Lower leg skin (tissue), 3 donors: Measurements from ENCODE around the gene STH.

Source experiments
- POLR2A ChIP-seq, 2 donors: fragments of 450-650 bp; IDR thresholded peaks; one replicate each; pipeline ENCODE4 v1.6.1; 2016 to 2017; ENCODE audit warnings: antibody characterized with exemption in 2 of 2, mild to moderate bottlenecking in 1 of 2, moderate library complexity in 1 of 2
- TF ChIP-seq, protein P1 (sequence below), 3 donors: fragments of 450-650 bp; IDR thresholded peaks; one replicate each; pipeline ENCODE4 v1.5.1; 2016; ENCODE audit warnings: antibody characterized with exemption in 3 of 3, mild to moderate bottlenecking in 3 of 3, moderate library complexity in 2 of 3

DNA sequence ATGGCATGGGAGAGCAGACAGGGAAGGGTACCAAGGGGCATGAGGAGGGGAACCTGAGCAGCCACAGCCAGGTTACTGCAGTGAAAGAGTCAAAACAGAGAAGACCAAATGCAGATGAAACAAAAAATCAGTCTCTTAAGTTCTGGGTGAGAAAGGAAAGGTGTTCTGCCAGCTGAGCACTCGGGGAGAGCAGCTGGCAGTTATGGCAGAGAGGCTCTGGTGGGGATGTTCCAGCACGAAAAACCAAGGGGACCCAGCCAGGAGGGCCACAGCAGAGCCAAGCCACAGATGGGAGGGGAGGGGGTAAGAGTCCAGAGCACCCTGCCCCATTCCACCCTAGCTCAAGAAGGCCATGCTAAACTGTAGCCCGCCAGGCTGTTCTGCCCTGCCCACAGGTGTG is 31.7 kb downstream of the STH start:
- no peak for TF ChIP-seq POLR2A (IDR thresholded peaks at IDR 0.05)
- TF ChIP-seq, protein P1, sequence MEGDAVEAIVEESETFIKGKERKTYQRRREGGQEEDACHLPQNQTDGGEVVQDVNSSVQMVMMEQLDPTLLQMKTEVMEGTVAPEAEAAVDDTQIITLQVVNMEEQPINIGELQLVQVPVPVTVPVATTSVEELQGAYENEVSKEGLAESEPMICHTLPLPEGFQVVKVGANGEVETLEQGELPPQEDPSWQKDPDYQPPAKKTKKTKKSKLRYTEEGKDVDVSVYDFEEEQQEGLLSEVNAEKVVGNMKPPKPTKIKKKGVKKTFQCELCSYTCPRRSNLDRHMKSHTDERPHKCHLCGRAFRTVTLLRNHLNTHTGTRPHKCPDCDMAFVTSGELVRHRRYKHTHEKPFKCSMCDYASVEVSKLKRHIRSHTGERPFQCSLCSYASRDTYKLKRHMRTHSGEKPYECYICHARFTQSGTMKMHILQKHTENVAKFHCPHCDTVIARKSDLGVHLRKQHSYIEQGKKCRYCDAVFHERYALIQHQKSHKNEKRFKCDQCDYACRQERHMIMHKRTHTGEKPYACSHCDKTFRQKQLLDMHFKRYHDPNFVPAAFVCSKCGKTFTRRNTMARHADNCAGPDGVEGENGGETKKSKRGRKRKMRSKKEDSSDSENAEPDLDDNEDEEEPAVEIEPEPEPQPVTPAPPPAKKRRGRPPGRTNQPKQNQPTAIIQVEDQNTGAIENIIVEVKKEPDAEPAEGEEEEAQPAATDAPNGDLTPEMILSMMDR (IDR thresholded peaks at IDR 0.05): no peak
